Keratinocyte (primary cell): ENCODE results near the gene CAPN5.

Experiments
- EZH2 ChIP-seq: IDR thresholded peaks from one replicate; pipeline ENCODE4 v1.6.1; 2012; ENCODE audit warnings: inconsistent platforms, mild to moderate bottlenecking, low read length, moderate library complexity
- TF ChIP-seq, protein P1 (sequence below), 3 experiments: IDR thresholded peaks in 1 of 3; conservative IDR thresholded peaks in 1 of 3; optimal IDR thresholded peaks in 1 of 3; 2 replicates in 2 of 3; 3 replicates in 1 of 3; pipeline versions ENCODE3 to v1.5.1; 2011; ENCODE audit warnings: low read length in 3 of 3, mild to moderate bottlenecking in 3 of 3, moderate library complexity in 2 of 3, control low read depth in 1 of 3, inconsistent platforms in 1 of 3; ENCODE audit not compliant: insufficient read depth in 2 of 3; ENCODE audit errors: extremely low read depth in 1 of 3

DNA sequence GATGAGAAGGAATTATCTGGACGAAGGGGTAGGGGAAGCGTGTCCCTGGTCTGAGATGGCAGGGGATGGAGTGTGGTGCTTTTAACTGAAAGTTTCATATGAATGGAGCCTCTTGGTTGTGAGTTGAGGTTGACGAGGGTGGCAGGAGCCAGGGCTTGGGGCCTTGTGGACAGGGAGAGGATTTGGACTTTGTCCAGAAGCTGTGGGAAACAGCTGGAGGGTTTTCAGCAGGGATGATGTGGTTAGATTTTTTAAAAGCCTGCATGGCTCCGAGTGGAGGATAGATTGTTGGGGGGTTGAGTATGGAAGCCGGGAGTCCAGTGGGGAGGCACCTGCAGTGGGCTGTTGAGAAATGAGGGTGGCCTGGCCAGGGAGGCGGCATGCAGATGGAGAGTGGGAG lies 86.1 kb downstream of the CAPN5 start:
- TF ChIP-seq, protein P1, sequence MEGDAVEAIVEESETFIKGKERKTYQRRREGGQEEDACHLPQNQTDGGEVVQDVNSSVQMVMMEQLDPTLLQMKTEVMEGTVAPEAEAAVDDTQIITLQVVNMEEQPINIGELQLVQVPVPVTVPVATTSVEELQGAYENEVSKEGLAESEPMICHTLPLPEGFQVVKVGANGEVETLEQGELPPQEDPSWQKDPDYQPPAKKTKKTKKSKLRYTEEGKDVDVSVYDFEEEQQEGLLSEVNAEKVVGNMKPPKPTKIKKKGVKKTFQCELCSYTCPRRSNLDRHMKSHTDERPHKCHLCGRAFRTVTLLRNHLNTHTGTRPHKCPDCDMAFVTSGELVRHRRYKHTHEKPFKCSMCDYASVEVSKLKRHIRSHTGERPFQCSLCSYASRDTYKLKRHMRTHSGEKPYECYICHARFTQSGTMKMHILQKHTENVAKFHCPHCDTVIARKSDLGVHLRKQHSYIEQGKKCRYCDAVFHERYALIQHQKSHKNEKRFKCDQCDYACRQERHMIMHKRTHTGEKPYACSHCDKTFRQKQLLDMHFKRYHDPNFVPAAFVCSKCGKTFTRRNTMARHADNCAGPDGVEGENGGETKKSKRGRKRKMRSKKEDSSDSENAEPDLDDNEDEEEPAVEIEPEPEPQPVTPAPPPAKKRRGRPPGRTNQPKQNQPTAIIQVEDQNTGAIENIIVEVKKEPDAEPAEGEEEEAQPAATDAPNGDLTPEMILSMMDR (optimal IDR thresholded peaks at IDR 0.05 in 1 of 3, IDR thresholded peaks at IDR 0.05 in 1 of 3, conservative IDR thresholded peaks at IDR 0.05 in 1 of 3; ENCODE audit: extremely low read depth in 1 of 3, insufficient read depth in 2 of 3, low read length in 3 of 3) = no peak
- no peak for TF ChIP-seq EZH2
